H9 (cell line): Measurements from ENCODE around the gene SDHAF3. TPM values are rescaled to one million over a fixed set of nuclear protein-coding genes. Genes with fewer than 3 reads are reported as not detected.

Source experiments
- DNase-seq: peaks from one replicate; pipeline ENCODE4 v3.0.0-alpha.2; 2017
- H2AFZ ChIP-seq: one replicate; pipeline ENCODE4 v1.6.1; 2013; ENCODE audit warnings: mild to moderate bottlenecking, low read length, control low read depth, moderate library complexity
- H2AK5ac ChIP-seq: 2 replicates; pipeline ENCODE4 v1.6.1; 2013; ENCODE audit warnings: low read length, control low read depth, mixed read lengths; ENCODE audit not compliant: insufficient read length
- H2BK120ac ChIP-seq: one replicate; pipeline ENCODE4 v1.6.1; 2013; ENCODE audit warnings: low read depth, mild to moderate bottlenecking, low read length, control low read depth, inconsistent platforms; ENCODE audit not compliant: poor library complexity, severe bottlenecking
- H2BK12ac ChIP-seq: 2 replicates; pipeline ENCODE4 v1.6.1; 2013; ENCODE audit warnings: low read length, control low read depth, mixed read lengths, low read depth; ENCODE audit not compliant: insufficient read length
- H2BK15ac ChIP-seq: 2 replicates; pipeline ENCODE4 v1.6.1; 2013; ENCODE audit warnings: low read depth, low read length, control low read depth
- H2BK20ac ChIP-seq: one replicate; pipeline ENCODE4 v1.6.1; 2013; ENCODE audit warnings: low read depth, mild to moderate bottlenecking, low read length, control low read depth, inconsistent platforms; ENCODE audit not compliant: poor library complexity, severe bottlenecking
- H2BK5ac ChIP-seq: 2 replicates; pipeline ENCODE4 v1.6.1; 2013; ENCODE audit warnings: low read length, control low read depth, mixed read lengths; ENCODE audit not compliant: insufficient read length
- H3K14ac ChIP-seq: 2 replicates; pipeline ENCODE4 v1.6.1; 2013; ENCODE audit warnings: low read length, control low read depth; ENCODE audit not compliant: insufficient read depth
- H3K18ac ChIP-seq: 2 replicates; pipeline ENCODE4 v1.6.1; 2013; ENCODE audit warnings: low read depth, mild to moderate bottlenecking, mixed read lengths, low read length, control low read depth; ENCODE audit not compliant: insufficient read length
- H3K23ac ChIP-seq: 2 replicates; pipeline ENCODE4 v1.6.1; 2013; ENCODE audit warnings: low read length, control low read depth, mixed read lengths, low read depth; ENCODE audit not compliant: insufficient read length
- H3K23me2 ChIP-seq: 2 replicates; pipeline ENCODE4 v1.6.1; 2013; ENCODE audit warnings: low read depth, mild to moderate bottlenecking, mixed read lengths, low read length, control low read depth; ENCODE audit not compliant: insufficient read length, poor library complexity, severe bottlenecking
- H3K27ac ChIP-seq: 2 replicates; pipeline ENCODE4 v1.5.1; 2013; ENCODE audit warnings: low read length, control low read depth, mixed read lengths, low read depth; ENCODE audit not compliant: insufficient read length
- H3K27me3 ChIP-seq: 2 replicates; pipeline ENCODE4 v1.6.1; 2013; ENCODE audit warnings: low read length, control low read depth, inconsistent platforms; ENCODE audit not compliant: insufficient read depth
- H3K4ac ChIP-seq: 2 replicates; pipeline ENCODE4 v1.6.1; 2013; ENCODE audit warnings: low read depth, mild to moderate bottlenecking, control low read depth, inconsistent platforms, low read length, moderate library complexity
- H3K4me1 ChIP-seq: 2 replicates; pipeline ENCODE4 v1.6.1; 2013; ENCODE audit warnings: low read length, control low read depth, inconsistent platforms; ENCODE audit not compliant: insufficient read depth
- H3K4me2 ChIP-seq: 2 replicates; pipeline ENCODE4 v1.6.1; 2013; ENCODE audit warnings: low read length, control low read depth, mixed read lengths; ENCODE audit not compliant: insufficient read length, insufficient read depth
- H3K56ac ChIP-seq: 2 replicates; pipeline ENCODE4 v1.6.1; 2013; ENCODE audit warnings: low read depth, mild to moderate bottlenecking, mixed read lengths, low read length, control low read depth; ENCODE audit not compliant: insufficient read length
- H3K79me1 ChIP-seq: 2 replicates; pipeline ENCODE4 v1.6.1; 2013; ENCODE audit warnings: low read depth, mild to moderate bottlenecking, moderate library complexity, low read length, control low read depth, inconsistent platforms; ENCODE audit not compliant: insufficient read depth, poor library complexity, severe bottlenecking
- H3K79me2 ChIP-seq: 2 replicates; pipeline ENCODE4 v1.6.1; 2013; ENCODE audit warnings: low read length, control low read depth, inconsistent platforms; ENCODE audit not compliant: insufficient read depth
- H3K9ac ChIP-seq: 2 replicates; pipeline ENCODE4 v1.6.1; 2013; ENCODE audit warnings: low read length, control low read depth, mixed read lengths; ENCODE audit not compliant: insufficient read length; ENCODE audit errors: extremely low read depth
- H3K9me3 ChIP-seq: one replicate; pipeline ENCODE4 v1.6.1; 2013; ENCODE audit warnings: low read depth, low read length, inconsistent platforms; ENCODE audit not compliant: control insufficient read depth
- H3T11ph ChIP-seq: one replicate; pipeline ENCODE4 v1.6.1; 2013; ENCODE audit warnings: mild to moderate bottlenecking, low read length, control low read depth, inconsistent platforms
- H4K20me1 ChIP-seq: one replicate; pipeline ENCODE4 v1.6.1; 2013; ENCODE audit not compliant: control insufficient read depth, insufficient read length, insufficient read depth
- H4K5ac ChIP-seq: 2 replicates; pipeline ENCODE4 v1.6.1; 2013; ENCODE audit warnings: low read depth, mild to moderate bottlenecking, mixed read lengths, low read length, control low read depth; ENCODE audit not compliant: insufficient read length
- H4K8ac ChIP-seq: replicated peaks from 2 replicates; pipeline ENCODE4 v1.6.1; 2013; ENCODE audit warnings: low read length, control low read depth, mixed read lengths, low read depth; ENCODE audit not compliant: insufficient read length
- H4K91ac ChIP-seq: 2 replicates; pipeline ENCODE4 v1.6.1; 2013; ENCODE audit warnings: low read depth, mild to moderate bottlenecking, moderate library complexity, mixed read lengths, low read length, control low read depth; ENCODE audit not compliant: insufficient read length
- H3K27ac Mint-ChIP-seq, 3 experiments: 2 replicates in 2 of 3; 3 replicates in 1 of 3; pipeline ENCODE4 v1.8.0; 2020 to 2021; ENCODE audit warnings: mixed read lengths in 3 of 3, mild to moderate bottlenecking in 1 of 3, moderate library complexity in 1 of 3
- H3K27me3 Mint-ChIP-seq: 2 replicates; pipeline ENCODE4 v1.8.0; 2021; ENCODE audit warnings: low read depth, mild to moderate bottlenecking, moderate library complexity, mixed read lengths
- H3K36me3 Mint-ChIP-seq, 3 experiments: 2 replicates in 2 of 3; 3 replicates in 1 of 3; pipeline ENCODE4 v1.8.0; 2020 to 2021; ENCODE audit warnings: low read depth in 3 of 3, mixed read lengths in 3 of 3; ENCODE audit not compliant: insufficient read depth in 1 of 3
- H3K4me1 Mint-ChIP-seq, 2 experiments: 2 replicates each; pipeline ENCODE4 v1.8.0; 2020; ENCODE audit warnings: mixed read lengths in 2 of 2
- H3K4me3 Mint-ChIP-seq, 2 experiments: 2 replicates in 1 of 2; 3 replicates in 1 of 2; pipeline ENCODE4 v1.8.0; 2020 to 2021; ENCODE audit warnings: mild to moderate bottlenecking in 2 of 2, mixed read lengths in 2 of 2, moderate library complexity in 1 of 2
- H3K9me3 Mint-ChIP-seq, 2 experiments: 2 replicates in 1 of 2; 3 replicates in 1 of 2; pipeline ENCODE4 v1.8.0; 2020; ENCODE audit warnings: mild to moderate bottlenecking in 2 of 2, mixed read lengths in 2 of 2, moderate library complexity in 1 of 2
- CTCF ChIP-seq: fragments of 200-600 bp; sonication (generic); conservative IDR thresholded peaks from 3 replicates; pipeline ENCODE4 v1.8.0; 2021; ENCODE audit warnings: antibody characterized with exemption, mild to moderate bottlenecking
- WGBS: extraction: QIAGEN DNeasy Blood & Tissue Kit; methylation state at CpG from one replicate; pipeline ENCODE4 v1.1.7; 2013; ENCODE audit warnings: missing lambda C conversion rate, low lambda C conversion rate, mixed read lengths; ENCODE audit not compliant: insufficient read length; ENCODE audit errors: extremely low coverage; 5-methylcytosine and 5-hydroxymethylcytosine counted together
- total RNA-seq: library from RNA; stranded (reverse); gene quantifications from 2 replicates; pipeline ENCODE4 v1.2.1, GENCODE V29; 2021

Gene SDHAF3
- total RNA-seq, 1 experiment from 2014 or later = 14.1 TPM

- no peak overlapping the region for H3K27ac Mint-ChIP-seq
- Histone ChIP-seq H3K23me2 (no peaks in the 10 kb centered on the region), H3K18ac (no peak overlapping the region), H3K4me1 (no peaks in the 10 kb centered on the region), H2AK5ac (no peak overlapping the region), H3K27me3 (no peaks in the 10 kb centered on the region), H3K23ac (no peak overlapping the region), H3K79me1 (no peaks in the 10 kb centered on the region), H3K9me3 (no peaks in the 10 kb centered on the region), H2BK12ac (no peak overlapping the region), H3K4ac (no peak overlapping the region), H2BK15ac (no peak overlapping the region), H3K79me2 (no peaks in the 10 kb centered on the region), H4K5ac (no peak overlapping the region), H3K14ac (no peak overlapping the region), H2BK20ac (no peak overlapping the region), H4K8ac (no peak overlapping the region), H3T11ph (no peak overlapping the region), H3K9ac (no peak overlapping the region), H4K20me1 (no peaks in the 10 kb centered on the region), H2BK5ac (no peak overlapping the region), H3K4me2 (no peak overlapping the region), H2BK120ac (no peak overlapping the region), H3K27ac (no peak overlapping the region), H4K91ac (no peak overlapping the region), H2AFZ (no peak overlapping the region), H3K56ac (no peak overlapping the region)
- H3K9me3 Mint-ChIP-seq = peaks cover 6 to 8% of the 10 kb centered on the region in 2 experiments; a peak in 4 of 5 replicates
- no CpG with 5 or more reads among the region's 8 CpGs for WGBS
- DNase-seq = peak; percentile 88
- peaks cover 0 to 3% (median 2%) of the 10 kb centered on the region in 3 experiments; a peak in 3 of 7 replicates for H3K36me3 Mint-ChIP-seq
- peaks cover 7% of the 10 kb centered on the region for H3K27me3 Mint-ChIP-seq
- H3K4me1 Mint-ChIP-seq = no peaks in the 10 kb centered on the region
- peak; percentile 90 for TF ChIP-seq CTCF
- H3K4me3 Mint-ChIP-seq = no peak overlapping the region
Observed at GRCh38 chr7:97104719-97105238, 12.7 kb upstream of the SDHAF3 start.
